Endometrial microvascular endothelial cells (primary cell): ENCODE results near the gene JPH4. TPM values are rescaled to one million over a fixed set of nuclear protein-coding genes. Genes with fewer than 3 reads are reported as not detected.
"Not testable (repeated sequence)": the region's sequence is repeated elsewhere in the genome, so short reads cannot be mapped to it uniquely, and the experiment has no call there.

Experiments used
- in situ Hi-C: cut with HindIII; loops from 2 replicates; pipeline ENCODE4 v1.10.0; 2017; ENCODE audit warnings: low sequenced_read_pairs, low pct_unique_long_range_greater_than_20kb; ENCODE audit errors: inconsistent ontology term
- total RNA-seq: library from RNA; depleted of rRNA; stranded (reverse); fragments of >200 nt; gene quantifications from one replicate; pipeline ENCODE4 v1.2.3, GENCODE V29; 2015; ENCODE audit errors: inconsistent ontology term

JPH4 gene
- total RNA-seq, 1 donor from 2014 or later = not detected

DNA sequence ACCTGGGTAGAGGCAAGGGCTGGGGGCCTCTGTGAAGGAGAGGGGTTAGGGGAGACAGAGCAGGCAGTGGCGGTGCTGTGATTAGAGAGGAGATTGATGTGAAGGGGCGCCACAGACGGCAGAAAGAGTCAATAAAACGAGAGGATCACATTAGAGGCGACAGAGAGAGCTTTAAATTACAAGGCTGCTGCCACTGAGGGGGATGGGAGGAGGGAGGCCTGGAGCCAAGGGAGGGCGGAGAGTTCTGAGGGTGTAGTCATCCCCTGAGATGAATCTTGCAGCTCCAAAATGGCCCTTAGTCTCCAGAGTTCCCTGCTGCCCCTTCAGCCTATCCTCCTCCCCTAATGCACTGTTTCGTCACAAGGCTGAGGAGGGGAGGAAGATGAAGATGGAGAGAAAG lies 39.8 kb downstream of the JPH4 start:
- in situ Hi-C loops = no loop called here

DNA sequence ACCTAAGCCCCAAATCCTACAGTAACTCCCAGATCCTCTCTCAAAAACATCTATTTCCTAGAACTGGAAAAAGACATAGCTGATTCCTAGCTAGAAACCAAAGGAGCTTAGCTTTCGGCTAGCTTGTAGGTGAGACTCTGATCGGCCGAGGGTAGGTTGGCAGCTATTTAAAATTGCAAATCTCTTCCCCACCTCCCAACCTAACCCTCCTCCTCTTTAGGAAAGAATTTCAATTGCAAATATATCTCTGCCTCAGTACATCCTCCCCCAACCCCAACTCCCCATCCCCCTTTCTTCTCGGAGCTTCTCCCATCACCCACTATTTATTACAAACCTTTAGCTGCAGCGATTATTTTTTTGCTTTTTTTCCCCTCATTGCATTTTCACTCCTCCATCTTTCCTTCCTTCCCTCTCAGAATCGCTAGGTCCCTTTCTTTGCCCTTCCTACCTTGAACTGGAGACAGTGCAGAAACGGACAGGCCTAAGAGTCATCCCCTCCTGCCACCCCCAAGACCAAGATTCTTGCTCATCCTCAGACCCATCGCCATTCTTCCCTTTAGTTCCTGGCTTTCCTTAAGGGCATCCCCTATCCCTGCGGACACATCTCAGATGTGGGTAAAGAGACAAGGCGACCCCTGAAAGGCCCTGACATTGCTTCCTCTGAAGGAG lies 40.4 kb downstream of the JPH4 start:
- in situ Hi-C loops = no loop called here

DNA sequence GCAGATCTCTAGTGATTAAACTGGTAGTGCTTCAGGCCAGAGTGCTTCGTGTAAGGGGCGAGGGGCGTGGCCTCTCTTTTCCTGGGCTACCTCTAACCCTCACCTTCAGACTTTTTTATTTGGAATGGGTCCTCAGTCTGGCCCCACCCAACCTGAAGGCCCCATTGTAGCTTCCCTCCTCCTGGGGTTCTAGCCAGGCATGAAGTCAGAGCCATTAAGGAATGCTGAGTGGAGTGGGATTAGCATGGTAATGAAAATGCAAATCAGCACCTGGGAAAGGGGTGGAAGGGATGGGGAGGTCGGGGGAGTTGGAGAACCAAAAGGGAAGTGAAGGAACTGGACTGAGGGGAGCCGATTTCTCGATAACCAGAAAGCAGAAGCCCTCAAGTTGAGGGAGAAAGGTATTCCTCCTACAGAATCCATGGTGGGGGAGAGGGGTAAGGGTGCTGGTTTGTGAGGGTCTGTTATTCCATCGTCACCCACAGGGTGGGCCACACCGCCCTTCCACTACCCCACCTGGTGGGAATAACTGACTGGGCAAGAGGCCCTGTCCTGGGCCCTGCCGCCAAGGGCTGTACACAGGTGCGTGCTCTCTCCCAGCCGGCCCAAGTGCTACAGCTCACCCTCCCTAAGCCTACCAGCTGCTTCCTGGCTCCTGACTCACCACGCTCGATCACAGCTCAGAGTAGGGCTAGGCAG lies 41.1 kb downstream of the JPH4 start:
- in situ Hi-C loops = no loop called here

DNA sequence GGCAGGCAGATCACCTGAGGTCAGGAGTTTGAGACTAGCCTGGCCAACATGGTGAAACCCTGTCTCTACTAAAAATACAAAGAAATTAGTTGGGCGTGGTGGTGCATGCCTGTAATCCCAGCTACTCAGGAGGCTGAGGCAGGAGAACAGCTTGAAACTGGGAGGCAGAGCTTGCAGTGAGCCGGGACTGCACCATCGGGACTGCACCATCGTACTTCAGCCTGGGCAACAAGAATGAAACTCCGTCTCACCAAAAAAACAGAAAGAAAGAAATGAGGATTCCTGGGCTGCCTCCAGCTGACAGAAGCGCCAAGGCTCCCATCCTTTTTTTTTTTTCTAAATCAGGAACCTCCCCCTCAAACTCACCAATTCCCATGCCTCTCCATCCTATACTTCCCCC lies 41.7 kb downstream of the JPH4 start:
- in situ Hi-C loops = not testable (repeated sequence)

DNA sequence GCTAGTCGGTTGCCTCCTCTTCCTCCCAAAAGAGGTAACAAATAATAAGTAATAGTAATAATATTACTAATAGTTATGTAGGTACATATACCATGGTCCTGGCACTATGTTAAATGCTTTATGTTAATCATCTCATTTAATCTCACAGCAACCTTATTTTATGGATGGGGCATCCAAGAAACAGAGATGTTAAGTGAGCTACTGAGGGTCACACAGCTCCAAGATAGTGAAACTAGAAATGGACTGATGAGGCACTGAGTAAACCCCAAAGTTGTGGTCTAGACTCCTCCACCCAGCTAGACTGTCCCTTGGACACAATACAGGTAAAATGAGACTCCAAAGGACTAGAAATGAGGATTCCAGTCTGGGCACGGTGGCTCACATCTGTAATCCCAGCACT lies 42.1 kb downstream of the JPH4 start:
- in situ Hi-C loops = no loop called here

DNA sequence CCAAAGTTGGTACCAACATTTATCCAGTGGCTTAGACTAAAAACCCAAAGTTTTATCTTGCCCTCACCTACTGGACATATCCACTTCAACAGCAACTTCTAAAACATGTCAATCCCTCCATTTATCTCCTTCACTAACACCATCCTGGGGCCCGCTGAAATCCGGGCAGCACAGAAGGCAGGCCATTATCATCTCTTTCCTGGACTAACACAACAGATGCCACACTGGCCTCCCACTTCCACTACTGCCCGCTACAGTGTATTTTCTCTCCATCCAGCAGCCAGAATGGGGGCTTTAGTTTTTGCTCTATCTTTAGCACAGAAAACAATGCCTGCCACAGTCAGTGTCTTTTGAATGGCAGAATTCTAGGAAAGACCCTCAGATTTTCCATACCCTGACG lies 42.6 kb downstream of the JPH4 start:
- in situ Hi-C loops = no loop called here

DNA sequence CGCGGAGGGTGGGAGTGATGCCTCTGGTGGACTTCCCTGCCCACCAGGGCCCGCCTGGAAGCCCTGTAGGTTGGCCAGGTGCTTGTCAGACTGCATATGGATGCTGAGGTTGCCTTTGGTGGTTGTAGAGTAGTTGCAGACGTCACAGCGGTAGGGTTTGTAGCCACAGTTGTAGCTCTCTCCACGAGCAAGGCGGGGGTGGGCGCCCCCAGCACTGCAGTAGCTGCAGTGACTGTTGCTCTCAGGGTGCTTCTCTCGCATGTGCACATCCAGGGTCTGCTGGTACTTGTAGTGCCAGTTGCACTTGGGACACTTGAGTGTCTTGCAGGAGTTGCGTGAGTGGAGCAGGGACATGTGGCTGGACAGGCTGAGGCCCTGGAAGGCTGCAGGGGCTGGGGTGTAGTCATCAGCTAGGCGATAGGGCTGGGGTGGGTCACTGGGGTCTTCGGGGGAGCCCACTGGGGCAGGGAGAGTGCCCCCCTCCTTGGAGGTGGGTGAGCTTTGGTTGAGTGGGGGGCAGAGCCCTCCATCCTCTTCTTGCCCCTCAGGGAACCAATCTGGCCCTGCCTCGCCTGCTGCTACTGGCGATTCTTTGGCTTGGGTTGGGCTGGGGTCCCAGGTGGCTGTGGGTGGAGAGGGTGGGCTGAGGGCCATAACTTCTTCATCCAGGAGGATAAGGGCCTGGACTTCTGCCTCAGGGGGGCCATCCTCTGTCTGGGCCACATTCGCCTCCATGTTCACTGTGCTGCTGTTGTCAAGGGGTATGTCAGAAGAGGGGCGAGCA lies 44.7 kb downstream of the JPH4 start:
- in situ Hi-C loops = no loop called here

DNA sequence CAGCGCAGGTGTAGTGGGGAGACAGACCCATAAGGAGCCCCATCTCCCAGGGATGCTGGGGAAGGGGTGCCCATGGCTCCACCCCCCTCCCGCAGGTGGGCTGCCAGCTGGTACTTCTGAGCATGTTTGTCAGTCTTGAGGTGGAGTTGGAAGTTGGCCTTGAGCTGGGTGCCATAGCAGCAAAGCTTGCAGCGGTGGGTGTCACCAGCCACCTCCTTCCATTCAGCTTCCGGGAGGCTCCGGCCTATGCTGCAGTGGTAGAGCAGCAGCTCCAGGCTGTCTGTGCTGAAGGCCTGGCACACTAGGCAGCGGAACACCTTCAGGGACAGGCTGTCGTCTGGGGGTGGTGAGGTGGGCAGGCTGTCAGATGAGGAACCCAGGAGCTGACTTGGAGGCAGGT lies 45.9 kb downstream of the JPH4 start:
- in situ Hi-C loops = no loop called here

DNA sequence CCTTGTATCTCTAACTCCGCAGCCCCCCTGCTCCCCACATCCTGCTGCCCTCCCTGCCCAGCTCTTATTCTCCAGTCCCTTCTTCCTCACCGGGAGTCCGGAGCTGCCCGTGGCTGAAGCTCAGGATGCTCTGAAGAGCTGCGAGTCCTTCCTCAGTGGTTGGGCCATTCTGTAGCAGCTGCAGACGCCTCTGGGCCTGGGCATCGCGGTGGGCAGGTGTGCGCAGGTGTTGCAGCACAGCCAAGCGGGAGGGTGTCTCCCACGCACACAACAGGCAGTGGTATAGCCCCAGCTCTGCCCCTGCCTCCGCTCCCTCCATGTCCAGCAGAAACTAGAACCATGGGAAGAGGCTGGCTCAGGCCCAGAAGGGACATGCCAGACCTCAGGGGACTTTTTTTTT lies 47.2 kb downstream of the JPH4 start:
- in situ Hi-C loops = no loop called here

DNA sequence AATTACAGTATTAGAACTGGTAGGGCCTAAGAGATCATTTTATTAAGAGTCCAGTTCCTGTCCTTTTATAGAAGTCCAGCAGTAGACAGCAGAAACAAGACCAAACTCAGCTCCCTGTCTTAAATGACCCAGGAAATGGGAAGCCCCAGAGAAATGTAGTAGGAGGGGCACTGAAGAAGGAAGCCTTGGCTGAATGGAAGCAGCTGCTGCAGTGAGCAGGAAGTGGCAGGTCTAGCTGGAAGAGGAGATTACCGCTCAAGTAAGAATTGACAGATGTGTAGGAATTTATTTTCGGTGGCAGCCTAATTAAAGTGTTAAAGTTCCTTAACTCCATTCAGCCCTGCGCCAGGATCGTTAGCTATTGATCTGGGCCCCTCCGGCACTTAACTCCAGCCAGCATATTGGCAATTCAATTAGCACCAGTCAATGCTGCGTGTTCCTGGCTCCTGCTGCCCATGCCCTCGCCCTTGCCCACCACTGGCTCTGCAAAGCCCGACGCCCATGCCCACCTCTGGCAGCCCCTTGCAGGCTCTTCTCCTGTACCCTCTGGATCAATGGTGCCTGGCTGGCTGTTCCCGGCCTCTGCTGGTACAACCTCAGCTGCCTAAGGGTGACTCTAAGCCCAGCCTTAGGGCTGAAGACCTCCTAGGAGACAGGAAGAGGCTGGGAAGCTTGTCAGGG lies 48.1 kb downstream of the JPH4 start:
- in situ Hi-C loops = no loop called here

DNA sequence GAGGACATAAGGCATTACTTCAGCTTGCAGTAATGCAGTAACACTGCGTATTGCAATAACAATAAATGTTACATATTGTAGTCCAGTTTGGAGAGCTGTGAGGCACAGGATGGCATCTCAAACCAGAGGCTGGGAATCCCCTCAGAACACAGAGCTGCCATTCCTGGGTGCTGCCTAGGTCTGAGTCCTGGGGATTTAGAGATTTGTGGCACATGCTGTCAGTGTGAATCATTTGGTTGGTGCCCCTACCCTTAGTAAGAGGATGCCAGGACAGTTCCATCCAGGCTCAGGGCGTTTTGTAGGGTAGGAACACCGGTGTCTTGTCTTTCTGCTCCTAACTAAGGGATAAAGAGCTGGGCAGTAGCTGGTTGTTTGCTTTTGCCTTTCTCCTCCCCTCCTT lies 49.6 kb downstream of the JPH4 start:
- in situ Hi-C loops = no loop called here

DNA sequence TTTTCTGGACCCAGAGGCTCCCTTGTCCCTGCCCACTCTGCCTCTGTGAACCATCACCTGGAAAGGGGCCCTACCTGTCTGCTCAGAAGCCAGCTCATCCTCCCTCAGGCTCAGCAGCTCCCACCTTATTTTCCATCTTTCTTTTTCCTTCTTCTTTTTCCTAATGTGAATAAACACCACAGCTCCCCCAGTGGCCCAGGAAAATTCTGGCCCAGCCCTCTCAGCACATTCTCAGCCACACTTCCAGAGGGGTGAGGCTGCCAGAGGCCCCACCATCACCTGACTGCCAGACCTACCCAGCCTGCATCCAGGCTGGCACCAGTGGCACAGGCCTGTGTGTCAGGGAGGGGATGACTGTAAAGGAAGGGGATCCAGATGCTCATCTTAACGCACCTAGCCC lies 50.0 kb downstream of the JPH4 start:
- in situ Hi-C loops = no loop called here

DNA sequence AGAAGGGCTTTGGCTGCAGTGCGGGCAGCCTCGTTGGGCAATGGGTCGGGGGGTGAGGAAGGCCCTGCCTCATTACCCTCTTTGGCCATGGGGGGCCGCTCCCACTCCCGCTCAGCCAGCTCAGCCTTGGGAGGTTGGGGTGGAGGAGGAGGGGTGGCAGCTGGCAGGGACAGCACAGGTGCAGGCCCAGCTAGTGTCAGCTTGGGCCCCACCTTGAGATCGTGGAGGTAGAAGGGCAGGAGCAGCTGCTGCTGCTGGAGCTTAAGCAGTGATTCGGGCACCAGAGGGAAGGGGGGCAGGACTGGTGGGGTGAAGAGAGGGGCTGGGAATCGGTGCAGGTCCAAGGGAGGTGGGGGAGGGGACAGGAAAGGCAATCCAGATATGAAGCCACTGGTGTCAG lies 53.0 kb downstream of the JPH4 start:
- in situ Hi-C loops = no loop called here

DNA sequence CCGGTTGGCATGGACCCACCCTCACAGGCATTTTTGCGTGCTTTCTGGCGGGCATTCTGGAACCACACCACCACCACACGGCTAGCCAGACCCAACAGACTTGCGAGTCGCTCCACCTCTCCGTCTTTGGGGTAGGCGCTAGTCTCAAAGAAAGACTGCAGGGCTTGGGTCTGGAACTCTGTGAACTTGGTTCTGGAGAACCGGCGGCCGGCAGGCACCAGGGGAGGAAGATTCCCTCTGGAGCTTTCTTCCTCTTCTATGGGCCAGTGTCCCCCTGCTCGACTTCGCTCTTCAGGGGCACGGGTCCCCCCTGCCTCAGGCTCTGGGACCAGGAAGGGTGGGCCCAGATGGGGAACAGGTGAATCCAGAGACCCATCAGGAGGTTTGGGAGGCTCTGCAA lies 53.6 kb downstream of the JPH4 start:
- in situ Hi-C loops = no loop called here

DNA sequence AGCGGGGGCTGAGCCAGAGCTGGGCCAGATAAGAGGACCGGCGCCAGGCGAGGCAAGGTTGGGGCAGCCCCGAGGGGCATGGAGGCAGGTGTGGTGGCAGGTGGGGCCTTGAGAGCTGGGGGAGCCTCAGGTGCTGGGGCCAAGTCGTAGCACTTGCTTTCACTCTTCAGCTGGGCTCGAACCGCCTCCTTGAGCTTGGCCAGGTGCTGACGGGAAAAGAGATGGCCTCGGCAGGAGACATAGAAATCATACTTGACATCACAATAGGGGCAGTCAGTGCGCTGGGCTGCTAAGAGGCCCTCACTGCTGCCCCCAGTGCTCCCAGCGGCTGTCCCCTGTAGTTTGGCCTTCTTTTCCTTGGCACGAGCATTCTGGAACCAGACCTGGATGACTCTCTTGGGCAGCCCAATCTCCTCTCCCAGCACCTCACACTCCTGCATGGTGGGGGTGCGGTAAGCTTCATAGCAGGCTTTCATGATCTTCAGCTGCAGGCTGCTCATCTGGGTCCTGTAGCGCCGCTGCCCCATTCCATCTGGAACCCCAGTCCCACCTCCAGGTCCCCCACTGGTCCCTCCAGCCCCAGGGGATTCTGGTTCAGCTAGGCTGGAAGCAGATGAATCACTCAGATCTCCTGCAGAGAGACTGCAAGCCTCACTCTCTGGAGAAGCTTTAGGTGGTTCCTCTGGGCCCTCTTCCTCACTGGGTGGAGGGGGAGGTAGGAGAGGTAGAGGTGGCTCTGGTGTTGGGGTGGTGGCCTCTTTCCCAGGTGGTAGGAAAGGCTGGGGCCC lies 55.2 kb downstream of the JPH4 start:
- in situ Hi-C loops = no loop called here

DNA sequence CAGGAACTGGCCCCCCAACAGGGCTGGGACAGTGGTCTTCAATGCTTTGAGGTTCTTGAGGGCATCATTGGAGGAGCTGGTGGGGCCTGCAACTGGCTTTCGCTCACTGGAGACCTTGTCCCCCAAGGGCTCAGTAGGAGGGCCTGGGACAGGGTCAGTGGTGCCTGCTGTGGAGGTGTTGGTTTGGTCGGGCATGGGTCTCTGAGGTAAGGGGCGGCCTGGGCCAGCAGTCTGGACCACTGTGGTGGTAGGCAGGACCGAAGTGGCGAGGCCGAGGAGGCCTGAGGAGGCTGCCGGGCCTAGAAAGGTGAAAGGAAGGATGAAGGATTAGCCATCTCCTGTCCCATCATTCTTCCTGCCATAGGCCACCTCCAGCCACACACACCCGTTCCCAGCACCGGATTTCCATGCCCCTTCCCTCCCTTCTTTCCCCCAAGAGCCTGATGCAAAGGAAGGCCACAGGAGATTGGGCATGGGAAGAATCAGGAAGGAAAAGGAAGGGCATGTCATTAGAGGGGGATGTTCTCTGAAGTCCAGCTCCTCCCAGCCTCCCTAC lies 55.9 kb downstream of the JPH4 start:
- in situ Hi-C loops = no loop called here

DNA sequence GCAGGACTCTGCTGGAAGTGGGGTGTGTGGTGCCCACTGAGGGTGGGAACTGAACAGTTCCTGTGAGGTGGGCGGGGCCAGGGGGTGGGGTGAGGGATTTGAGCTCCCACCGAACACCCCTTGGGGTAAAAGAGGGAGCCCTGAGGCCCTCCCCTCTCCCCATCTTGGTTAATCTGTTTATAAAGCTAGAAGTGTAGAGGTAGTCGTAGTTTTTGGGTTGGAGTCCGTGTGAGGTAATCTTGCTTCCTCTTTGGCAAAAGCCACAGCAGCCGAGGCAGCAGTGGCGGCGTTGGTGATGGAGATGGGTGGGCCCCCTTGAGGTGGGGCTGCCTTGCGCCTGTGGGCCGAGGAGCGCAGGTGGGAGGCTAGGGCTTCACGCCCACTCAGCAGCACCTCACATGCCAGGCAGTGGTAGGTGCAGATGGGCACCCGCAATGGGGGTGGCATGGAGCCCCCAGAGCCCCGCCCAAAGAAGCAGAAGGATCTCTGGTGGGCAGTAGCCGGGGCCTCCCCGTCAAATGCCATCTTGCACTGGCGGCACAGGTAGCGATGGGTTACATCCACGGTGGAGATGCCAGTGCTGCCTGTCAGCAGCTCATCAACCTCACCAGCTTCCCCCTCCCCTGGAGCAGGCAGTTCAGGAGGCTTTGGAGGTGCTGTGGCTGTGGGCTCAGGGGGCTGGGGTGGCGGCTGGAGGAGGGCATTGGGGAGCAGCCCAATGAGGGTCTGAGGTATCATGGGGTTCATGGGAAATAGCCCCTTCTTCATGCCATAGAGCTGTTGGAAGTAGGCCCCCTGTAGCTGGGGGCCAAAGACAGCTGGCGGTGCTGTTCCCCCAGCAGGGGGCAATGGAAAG lies 56.6 kb downstream of the JPH4 start:
- in situ Hi-C loops = no loop called here
